ENCODE measurements around the gene CEP350.

The CEP350 gene

GRCh38 chr1:179954493-179955286, at the start of gene CEP350:
TSS of gene CEP350 (plus strand) at chr1:179954810. CDS start at chr1:179986182, 31,372 bp downstream.
- DNase-seq = peak; percentile 88 to 95 (median 90)

- DNase-seq = no peak
These were observed 43.7 kb upstream of the CEP350 start for GRCh38 chr1:179910934-179911333.

- no peak for DNase-seq
These were observed 42.8 kb upstream of the CEP350 start for GRCh38 chr1:179911812-179912211.

- DNase-seq = no peak
These were observed 36.8 kb upstream of the CEP350 start for GRCh38 chr1:179917601-179918429.

- no peak for DNase-seq
These were observed 33.1 kb upstream of the CEP350 start for GRCh38 chr1:179921472-179921871.

- no peak for DNase-seq
These were observed 32.4 kb upstream of the CEP350 start for GRCh38 chr1:179921981-179922872.

GRCh38 chr1:179923029-179923428, 31.6 kb upstream of the CEP350 start:
- DNase-seq = no peak

- DNase-seq = no peak
These were observed 30.3 kb upstream of the CEP350 start for GRCh38 chr1:179924268-179924667.

GRCh38 chr1:179925302-179925701, 29.3 kb upstream of the CEP350 start:
- no peak for DNase-seq

- DNase-seq = no peak
These were observed 28.4 kb upstream of the CEP350 start for GRCh38 chr1:179925922-179926849.

- no peak for DNase-seq
These were observed 27.8 kb upstream of the CEP350 start for GRCh38 chr1:179926850-179927205.

- no peak for DNase-seq
These were observed 24.4 kb upstream of the CEP350 start for GRCh38 chr1:179929955-179930798.

GRCh38 chr1:179930867-179931266, 23.7 kb upstream of the CEP350 start:
- no peak for DNase-seq

- no peak for DNase-seq
These were observed 21.4 kb upstream of the CEP350 start for GRCh38 chr1:179933219-179933618.

GRCh38 chr1:179935909-179936496, 18.6 kb upstream of the CEP350 start:
- no peak for DNase-seq

GRCh38 chr1:179937668-179938254, 16.8 kb upstream of the CEP350 start:
- no peak for DNase-seq

- no peak for DNase-seq
These were observed 15.9 kb upstream of the CEP350 start for GRCh38 chr1:179938752-179939151.

- no peak for DNase-seq
These were observed 14.7 kb upstream of the CEP350 start for GRCh38 chr1:179939941-179940340.

- no peak for DNase-seq
These were observed 13.2 kb upstream of the CEP350 start for GRCh38 chr1:179941454-179941853.

- no peak for DNase-seq
These were observed 4.0 kb upstream of the CEP350 start for GRCh38 chr1:179950651-179951050.
